HG03460 (cell line): ENCODE measurements around the gene TRDMT1.
"Not testable (repeated sequence)": the region's sequence is repeated elsewhere in the genome, so short reads cannot be mapped to it uniquely, and the experiment has no call there.

Experiments
- ATAC-seq: cut with Tn5 transposase; IDR thresholded peaks from one replicate; pipeline ENCODE4 v1.9.1; 2021; ENCODE audit not compliant: unreplicated experiment

TRDMT1 gene

GRCh38 chr10:17141504-17142229 lies 59.8 kb downstream of the TRDMT1 start:
- no peak for ATAC-seq

GRCh38 chr10:17140386-17140761 lies 61.1 kb downstream of the TRDMT1 start:
- no peak for ATAC-seq

- no peak for ATAC-seq
These were observed 62.9 kb downstream of the TRDMT1 start for GRCh38 chr10:17138460-17139042.

DNA sequence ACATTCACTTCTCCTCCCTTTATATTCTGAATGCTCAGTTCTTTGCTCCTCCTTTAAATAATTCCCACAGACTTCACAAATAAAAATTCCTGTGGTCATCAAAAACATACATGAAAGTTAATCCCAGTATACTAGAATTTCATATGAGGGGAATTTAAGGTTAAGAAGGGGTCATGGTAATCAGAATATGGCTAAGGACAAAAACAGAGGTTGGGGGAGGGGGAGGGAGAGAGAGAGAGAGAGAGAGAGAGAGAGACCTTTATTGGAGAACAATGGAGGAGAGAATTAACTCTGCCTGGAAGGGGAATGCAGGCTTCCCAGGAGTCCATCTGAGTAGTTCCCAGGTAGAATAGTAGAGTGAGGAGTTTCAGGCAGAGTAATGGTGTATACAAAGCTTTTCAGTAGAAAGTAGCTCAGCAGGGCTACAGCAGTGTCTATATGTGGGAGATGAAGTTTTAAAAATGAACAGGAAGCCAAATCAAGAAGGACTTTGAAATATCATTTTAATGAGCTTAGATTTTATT lies 66.7 kb downstream of the TRDMT1 start:
- ATAC-seq: no peak

DNA sequence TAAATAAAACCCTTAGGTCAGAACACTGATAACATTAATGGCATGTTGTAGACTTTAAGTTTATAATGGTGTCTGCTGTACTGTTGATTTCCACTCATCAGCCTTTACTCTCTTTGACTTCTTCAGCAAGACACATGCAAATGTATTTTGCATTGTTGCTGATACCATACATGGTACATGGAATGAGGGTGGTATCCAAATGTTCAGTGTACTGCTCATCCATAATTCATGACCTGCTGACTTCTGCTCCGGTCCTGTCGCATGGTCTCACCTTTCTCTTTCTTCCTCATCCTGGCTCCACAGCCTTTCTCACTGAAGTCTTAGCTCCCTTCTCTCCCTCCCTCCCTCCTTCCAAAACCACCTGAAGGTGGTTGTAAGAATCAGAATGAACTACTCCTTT lies 67.2 kb downstream of the TRDMT1 start:
- ATAC-seq: no peak

DNA sequence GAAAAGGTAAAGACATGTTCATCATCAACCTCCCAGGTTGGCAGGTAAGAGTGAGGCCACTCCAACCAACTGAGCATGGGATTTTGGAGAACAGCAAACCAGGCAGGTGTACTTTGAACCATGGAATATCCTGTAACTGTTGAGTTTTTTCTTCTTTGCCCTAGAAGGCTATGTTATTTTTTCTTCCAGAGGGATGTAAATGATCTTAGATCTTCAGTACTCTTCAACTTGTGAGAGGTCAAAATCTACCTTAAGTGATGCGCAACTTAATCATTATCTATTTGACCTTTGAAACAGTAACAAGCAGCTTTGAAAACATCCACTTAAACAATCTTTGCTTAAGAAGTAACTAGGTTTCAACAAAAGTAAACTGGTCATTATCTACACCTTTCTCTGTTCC lies 71.7 kb downstream of the TRDMT1 start, which contains the start of gene CUBN:
Gene CUBN (minus strand): TSS at position 71 of the 400 bp plus-strand sequence. CDS start 46 bp downstream, at position 25.
- no peak for ATAC-seq

DNA sequence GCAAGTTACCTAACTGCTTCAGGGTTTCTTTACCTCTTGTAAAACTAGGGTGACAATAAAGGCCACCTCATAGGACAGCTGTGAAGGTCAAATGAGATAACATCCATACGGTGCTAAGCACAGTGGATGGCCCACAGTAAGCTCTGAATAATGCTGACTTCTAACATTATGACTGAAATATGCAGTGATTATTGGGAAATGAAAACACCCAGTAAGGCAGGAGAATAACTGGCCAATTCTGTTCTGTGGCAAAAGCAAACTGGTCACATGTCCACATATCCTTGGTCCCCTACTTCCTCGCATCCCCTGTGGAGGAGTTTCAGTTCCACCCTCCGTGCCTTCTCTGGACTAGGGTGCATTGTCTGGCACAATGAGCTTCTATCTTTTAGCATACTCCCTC lies 73.2 kb downstream of the TRDMT1 start:
- ATAC-seq: no peak

DNA sequence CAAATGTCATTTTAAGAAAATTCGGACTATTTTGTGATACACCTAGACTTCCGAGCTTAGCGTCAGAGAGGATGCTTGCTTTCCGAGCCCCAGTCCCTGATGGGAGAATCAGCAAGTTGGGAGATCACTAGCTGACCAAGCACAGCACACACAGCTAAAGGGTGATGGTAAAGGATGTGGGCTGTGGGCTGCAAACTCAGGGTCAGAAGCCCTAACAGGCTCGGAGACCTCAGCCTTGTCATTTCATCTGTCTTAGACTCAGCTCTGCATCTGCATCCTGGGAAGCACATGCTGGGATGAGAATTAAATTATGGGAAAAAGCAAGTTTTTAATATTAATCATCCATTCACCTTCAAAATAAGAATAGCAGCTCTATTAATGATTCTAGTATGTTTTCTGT lies 75.1 kb downstream of the TRDMT1 start:
- no peak for ATAC-seq

GRCh38 chr10:17125206-17125893 lies 76.1 kb downstream of the TRDMT1 start:
- ATAC-seq: no peak

DNA sequence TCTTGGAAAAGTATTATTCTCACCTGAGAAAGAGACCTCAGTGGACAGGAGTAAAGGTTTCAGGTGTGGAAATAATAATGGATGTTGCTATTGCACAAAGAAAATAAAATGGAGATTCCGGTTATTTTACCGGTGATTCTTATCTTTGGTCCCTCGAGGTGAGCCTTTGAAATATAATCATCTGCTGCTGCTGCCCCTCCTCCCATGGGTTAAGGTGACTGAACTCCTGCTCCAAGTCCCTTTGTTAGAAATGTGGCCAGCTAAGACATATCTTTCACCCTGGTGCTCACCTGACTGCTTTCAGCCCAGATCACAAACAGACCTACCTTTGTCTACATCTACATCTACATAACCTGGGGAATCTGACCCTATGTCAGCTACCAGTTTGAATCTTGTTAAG lies 77.5 kb downstream of the TRDMT1 start:
- ATAC-seq: no peak

- no peak for ATAC-seq
These were observed 78.5 kb downstream of the TRDMT1 start for GRCh38 chr10:17122726-17123661.

DNA sequence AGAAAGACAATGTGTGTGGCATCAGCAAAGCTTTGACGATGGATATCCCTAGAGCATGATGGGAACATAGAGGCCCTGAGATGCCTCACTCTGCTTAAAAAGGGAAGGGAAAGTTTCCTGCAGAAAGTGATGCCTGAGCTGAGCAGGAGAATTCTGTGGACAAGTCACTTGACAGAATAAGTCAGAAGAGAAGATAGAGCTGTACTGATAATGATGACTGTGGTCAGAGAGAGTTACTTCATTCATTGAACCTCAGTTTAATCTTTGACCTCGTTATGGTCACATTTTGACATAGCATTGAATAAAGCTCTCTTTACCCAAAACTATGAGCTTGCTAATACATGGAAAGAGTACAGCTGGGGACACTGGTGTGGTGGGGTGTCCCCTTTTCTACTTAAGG lies 79.4 kb downstream of the TRDMT1 start:
- no peak for ATAC-seq

DNA sequence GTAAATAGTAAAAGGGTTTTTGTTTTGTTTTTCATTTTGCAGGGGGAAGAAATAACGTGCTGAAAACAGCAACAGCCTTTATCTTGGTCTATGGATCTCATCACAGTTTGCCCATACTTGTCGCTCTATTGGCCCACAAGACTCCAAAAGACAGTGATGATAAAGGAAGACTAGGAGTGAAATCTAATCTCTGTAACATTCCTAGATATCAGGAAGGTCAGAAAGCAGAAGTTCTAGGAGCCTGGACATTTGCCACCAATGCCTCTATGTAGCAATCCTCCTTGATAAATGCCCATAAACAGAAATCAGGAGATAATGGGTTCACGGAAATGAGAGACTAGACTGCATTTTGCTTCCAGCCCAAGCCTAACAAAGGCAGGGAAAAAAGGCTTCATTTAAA lies 80.8 kb downstream of the TRDMT1 start:
- no peak for ATAC-seq

- no peak for ATAC-seq
These were observed 81.6 kb downstream of the TRDMT1 start for GRCh38 chr10:17119845-17120244.

- ATAC-seq: no peak
These were observed 85.3 kb downstream of the TRDMT1 start for GRCh38 chr10:17116193-17116592.

DNA sequence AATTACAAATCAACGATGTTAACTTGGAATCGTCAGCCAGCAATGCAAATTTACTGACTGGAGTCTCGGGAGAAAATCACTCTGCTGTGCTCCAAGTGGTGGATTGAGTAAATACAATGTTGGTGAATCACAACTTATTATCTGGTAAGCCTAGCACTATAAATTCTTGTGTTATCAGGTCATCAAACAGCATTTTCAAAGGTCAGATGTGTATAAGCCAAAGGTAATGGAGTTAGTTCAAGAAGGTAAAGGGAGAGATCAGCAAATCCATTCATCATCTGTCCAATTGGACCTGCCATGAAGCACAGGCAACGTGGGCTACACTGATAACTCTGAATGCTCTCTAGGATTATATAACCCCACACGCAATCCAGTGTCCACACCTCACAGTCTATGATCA lies 85.8 kb downstream of the TRDMT1 start:
- no peak for ATAC-seq

- not testable (repeated sequence) for ATAC-seq
These were observed 86.5 kb downstream of the TRDMT1 start for GRCh38 chr10:17114878-17115444.

GRCh38 chr10:17113889-17114540 lies 87.5 kb downstream of the TRDMT1 start:
- ATAC-seq: no peak

GRCh38 chr10:17113346-17113745 lies 88.1 kb downstream of the TRDMT1 start:
- ATAC-seq: no peak

DNA sequence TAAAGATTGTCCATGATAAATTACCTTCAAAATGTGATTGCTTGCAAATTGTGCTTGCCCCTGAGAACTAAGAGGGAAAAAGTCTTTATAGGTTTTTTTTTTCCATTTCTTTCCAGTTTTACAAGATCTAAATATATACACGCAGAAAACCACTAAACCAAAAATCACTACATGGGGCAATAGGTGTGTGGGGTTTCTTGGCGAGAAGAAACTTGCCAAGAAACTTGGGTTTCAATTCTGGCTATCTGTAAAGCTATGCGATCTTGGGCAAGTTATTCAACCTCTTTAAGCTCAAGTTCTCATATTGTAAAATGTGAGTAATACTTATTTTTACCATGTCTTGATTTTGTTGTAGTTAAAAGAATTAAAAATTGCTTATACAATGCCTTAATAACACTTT lies 88.9 kb downstream of the TRDMT1 start:
- no peak for ATAC-seq
